ENCODE results near the gene CLP1.
"Not testable (repeated sequence)": the region's sequence is repeated elsewhere in the genome, so short reads cannot be mapped to it uniquely, and the experiment has no call there.

Gene CLP1

DNA sequence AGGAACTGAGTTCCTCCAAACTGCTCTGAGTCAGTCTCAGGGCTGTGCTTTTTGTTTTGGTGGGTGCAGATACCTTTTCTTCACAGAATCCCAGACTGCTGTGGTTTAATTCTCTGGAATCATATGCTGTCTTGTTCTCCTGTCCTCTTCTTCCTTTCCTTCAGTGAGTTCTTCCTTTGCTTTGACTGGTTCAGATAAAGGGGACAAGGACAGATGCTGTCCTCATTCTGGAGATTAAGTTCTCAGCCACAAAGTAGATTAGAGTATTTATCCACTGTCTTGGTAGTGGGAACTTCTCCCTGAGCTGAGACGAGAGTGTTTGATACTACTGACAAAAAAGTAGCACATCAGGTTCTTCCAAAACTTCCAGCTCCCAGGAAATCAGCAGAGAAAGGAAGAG is 23.6 kb downstream of the CLP1 start:
- Histone ChIP-seq H3K36me3 (replicated peaks in 1 of 2; ENCODE audit: control insufficient read depth in 2 of 2, insufficient read depth in 2 of 2, low read length in 2 of 2) (peaks cover 19 to 90% of the 10 kb centered on the region in 2 donors), H3K9me3 (replicated peaks in 1 of 2; ENCODE audit: control insufficient read depth in 2 of 2, insufficient read depth in 1 of 2, low read depth in 1 of 2, low read length in 2 of 2) (no peaks in the 10 kb centered on the region), H3K4me2 (ENCODE audit: insufficient read depth, low read length, poor library complexity, severe bottlenecking) (no peak overlapping the region), H3K4ac (ENCODE audit: low read length) (no peak overlapping the region), H2BK120ac (ENCODE audit: low read depth, low read length) (no peak overlapping the region), H3K79me1 (ENCODE audit: low read depth, low read length) (no peaks in the 10 kb centered on the region), H3K23ac (ENCODE audit: low read depth, low read length, poor library complexity) (no peak overlapping the region), H2BK15ac (ENCODE audit: low read length) (no peak overlapping the region), H3K18ac (ENCODE audit: low read length) (no peak overlapping the region), H3K14ac (ENCODE audit: low read length) (no peak overlapping the region), H3K4me1 (ENCODE audit: control insufficient read depth in 2 of 2, insufficient read depth in 1 of 2, low read depth in 1 of 2, low read length in 2 of 2) (no peaks in the 10 kb centered on the region), H4K91ac (ENCODE audit: low read depth, low read length, poor library complexity) (no peak overlapping the region), H2AK5ac (ENCODE audit: low read depth, low read length) (no peak overlapping the region), H3K27me3 (ENCODE audit: control insufficient read depth in 3 of 3, insufficient read depth in 3 of 3, low read depth in 1 of 3, low read length in 3 of 3) (no peaks in the 10 kb centered on the region), H2BK5ac (ENCODE audit: low read length) (no peak overlapping the region), H3K27ac (replicated peaks; ENCODE audit: low read length) (no peak overlapping the region), H2BK12ac (ENCODE audit: low read length) (no peak overlapping the region), H4K8ac (ENCODE audit: low read depth, low read length) (no peak overlapping the region), H3K4me3 (ENCODE audit: low read length in 2 of 2) (no peak overlapping the region), H3K9ac (ENCODE audit: low read depth, low read length, poor library complexity) (no peak overlapping the region), H2AFZ (ENCODE audit: low read length) (no peak overlapping the region)
- DNase-seq (ENCODE audit: low spot score), result no peak
- WGBS, 2 donors (ENCODE audit: extremely low coverage in 2 of 2, insufficient read length in 2 of 2, insufficient replicate concordance in 1 of 2), result no CpG with 5 or more reads among the region's 1 CpG

DNA sequence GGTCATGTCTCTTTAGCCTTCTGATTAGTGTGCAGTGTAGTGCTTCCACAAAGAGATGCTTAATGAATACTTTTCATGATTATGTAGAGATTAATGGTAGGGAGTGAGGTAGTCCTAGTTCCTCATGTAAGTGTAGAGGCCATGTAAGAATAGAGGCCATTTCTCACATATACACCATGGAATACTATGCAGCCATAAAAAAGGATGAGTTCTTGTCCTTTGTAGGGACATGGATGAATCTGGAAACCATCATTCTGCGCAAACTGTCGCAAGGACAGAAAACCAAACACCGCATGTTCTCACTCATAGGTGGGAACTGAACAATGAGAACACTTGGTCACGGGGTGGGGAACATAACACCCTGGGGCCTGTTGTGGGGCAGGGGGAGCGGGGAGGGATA is 32.9 kb downstream of the CLP1 start:
- not testable (repeated sequence) for H3K79me1 ChIP-seq (ENCODE audit: low read depth, low read length); H3K27me3 ChIP-seq (ENCODE audit: control insufficient read depth in 3 of 3, insufficient read depth in 3 of 3, low read depth in 1 of 3, low read length in 3 of 3); H3K27ac ChIP-seq (replicated peaks; ENCODE audit: low read length); H2BK5ac ChIP-seq (ENCODE audit: low read length); H3K4me1 ChIP-seq (ENCODE audit: control insufficient read depth in 2 of 2, insufficient read depth in 1 of 2, low read depth in 1 of 2, low read length in 2 of 2); H2BK15ac ChIP-seq (ENCODE audit: low read length); H2BK12ac ChIP-seq (ENCODE audit: low read length); H3K9me3 ChIP-seq (replicated peaks in 1 of 2; ENCODE audit: control insufficient read depth in 2 of 2, insufficient read depth in 1 of 2, low read depth in 1 of 2, low read length in 2 of 2); H2BK120ac ChIP-seq (ENCODE audit: low read depth, low read length); H3K14ac ChIP-seq (ENCODE audit: low read length); DNase-seq (ENCODE audit: low spot score); H3K18ac ChIP-seq (ENCODE audit: low read length); H3K23ac ChIP-seq (ENCODE audit: low read depth, low read length, poor library complexity); H4K91ac ChIP-seq (ENCODE audit: low read depth, low read length, poor library complexity); H3K4me2 ChIP-seq (ENCODE audit: insufficient read depth, low read length, poor library complexity, severe bottlenecking); H3K9ac ChIP-seq (ENCODE audit: low read depth, low read length, poor library complexity); H2AFZ ChIP-seq (ENCODE audit: low read length); H2AK5ac ChIP-seq (ENCODE audit: low read depth, low read length); H4K8ac ChIP-seq (ENCODE audit: low read depth, low read length); H3K4me3 ChIP-seq (ENCODE audit: low read length in 2 of 2); H3K4ac ChIP-seq (ENCODE audit: low read length)
- no CpG with 5 or more reads among the region's 5 CpGs for WGBS, 2 donors (ENCODE audit: extremely low coverage in 2 of 2, insufficient read length in 2 of 2, insufficient replicate concordance in 1 of 2)
- H3K36me3 ChIP-seq (replicated peaks in 1 of 2; ENCODE audit: control insufficient read depth in 2 of 2, insufficient read depth in 2 of 2, low read length in 2 of 2), result peaks cover 30 to 93% of the 10 kb centered on the region in 2 donors

DNA sequence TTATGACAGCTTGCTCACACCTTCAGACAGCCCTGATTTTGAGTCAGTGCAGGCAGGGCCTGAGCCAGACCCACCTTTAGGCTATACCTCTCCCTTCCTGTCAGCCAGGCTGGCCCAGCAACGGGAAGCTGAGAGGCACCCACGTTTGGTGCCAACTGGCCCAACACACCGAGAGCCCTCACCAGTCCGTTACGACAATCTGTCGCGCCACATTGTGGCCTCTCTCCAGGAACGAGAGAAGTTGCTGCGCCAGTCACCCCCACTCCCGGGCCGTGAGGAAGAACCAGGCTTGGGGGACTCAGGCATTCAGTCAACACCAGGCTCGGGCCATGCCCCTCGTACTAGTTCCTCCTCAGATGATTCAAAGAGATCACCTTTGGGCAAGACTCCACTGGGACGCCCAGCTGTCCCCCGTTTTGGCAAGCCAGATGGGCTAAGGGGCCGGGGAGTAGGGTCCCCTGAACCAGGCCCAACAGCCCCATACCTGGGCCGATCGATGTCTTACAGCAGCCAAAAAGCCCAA is 41.3 kb downstream of the CLP1 start:
- H3K27me3 ChIP-seq (ENCODE audit: control insufficient read depth in 3 of 3, insufficient read depth in 3 of 3, low read depth in 1 of 3, low read length in 3 of 3), result no peaks in the 10 kb centered on the region
- no peak overlapping the region for H2AFZ ChIP-seq (ENCODE audit: low read length)
- H3K14ac ChIP-seq (ENCODE audit: low read length), result no peak overlapping the region
- peaks cover 43 to 90% of the 10 kb centered on the region in 2 donors for H3K36me3 ChIP-seq (replicated peaks in 1 of 2; ENCODE audit: control insufficient read depth in 2 of 2, insufficient read depth in 2 of 2, low read length in 2 of 2)
- H2AK5ac ChIP-seq (ENCODE audit: low read depth, low read length), result no peak overlapping the region
- H3K4me2 ChIP-seq (ENCODE audit: insufficient read depth, low read length, poor library complexity, severe bottlenecking), result no peak overlapping the region
- peak overlapping the region in 1 of 2 donors; percentile 42 for H3K4me3 ChIP-seq (ENCODE audit: low read length in 2 of 2)
- no peaks in the 10 kb centered on the region for H3K9me3 ChIP-seq (replicated peaks in 1 of 2; ENCODE audit: control insufficient read depth in 2 of 2, insufficient read depth in 1 of 2, low read depth in 1 of 2, low read length in 2 of 2)
- no peaks in the 10 kb centered on the region for H3K79me1 ChIP-seq (ENCODE audit: low read depth, low read length)
- no peak overlapping the region for H2BK15ac ChIP-seq (ENCODE audit: low read length)
- H2BK5ac ChIP-seq (ENCODE audit: low read length), result peak overlapping the region; percentile 4
- H2BK12ac ChIP-seq (ENCODE audit: low read length), result no peak overlapping the region
- H3K9ac ChIP-seq (ENCODE audit: low read depth, low read length, poor library complexity), result no peak overlapping the region
- no peak overlapping the region for H3K4ac ChIP-seq (ENCODE audit: low read length)
- H2BK120ac ChIP-seq (ENCODE audit: low read depth, low read length), result no peak overlapping the region
- peak overlapping the region; percentile 26 for H3K23ac ChIP-seq (ENCODE audit: low read depth, low read length, poor library complexity)
- no peak overlapping the region for H4K8ac ChIP-seq (ENCODE audit: low read depth, low read length)
- H3K18ac ChIP-seq (ENCODE audit: low read length), result no peak overlapping the region
- H4K91ac ChIP-seq (ENCODE audit: low read depth, low read length, poor library complexity), result no peak overlapping the region
- DNase-seq (ENCODE audit: low spot score), result no peak
- WGBS, 2 donors (ENCODE audit: extremely low coverage in 2 of 2, insufficient read length in 2 of 2, insufficient replicate concordance in 1 of 2), result no CpG with 5 or more reads among the region's 18 CpGs
- H3K27ac ChIP-seq (replicated peaks; ENCODE audit: low read length), result no peak overlapping the region
- H3K4me1 ChIP-seq (ENCODE audit: control insufficient read depth in 2 of 2, insufficient read depth in 1 of 2, low read depth in 1 of 2, low read length in 2 of 2), result no peaks in the 10 kb centered on the region

DNA sequence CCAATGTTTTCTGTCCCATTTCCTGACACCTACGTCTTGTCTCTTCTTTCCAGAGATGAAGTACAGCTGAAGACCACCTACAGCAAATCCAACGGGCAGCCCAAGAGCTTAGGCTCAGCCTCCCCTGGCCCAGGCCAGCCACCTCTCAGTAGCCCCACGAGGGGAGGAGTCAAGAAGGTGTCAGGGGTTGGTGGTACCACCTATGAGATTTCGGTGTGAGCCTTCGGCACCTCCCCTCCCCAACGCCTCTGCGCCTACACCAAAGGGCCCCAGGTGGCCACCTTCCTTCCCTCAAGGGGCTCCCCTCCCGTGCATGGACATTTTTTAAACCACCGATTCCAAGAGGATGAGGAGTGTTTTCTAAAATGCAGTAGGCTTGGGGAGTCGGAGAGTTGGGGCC is 42.3 kb downstream of the CLP1 start:
- Histone ChIP-seq H3K4me1 (ENCODE audit: control insufficient read depth in 2 of 2, insufficient read depth in 1 of 2, low read depth in 1 of 2, low read length in 2 of 2) (no peaks in the 10 kb centered on the region), H2BK5ac (ENCODE audit: low read length) (no peak overlapping the region), H3K18ac (ENCODE audit: low read length) (no peak overlapping the region), H2BK120ac (ENCODE audit: low read depth, low read length) (no peak overlapping the region), H2AFZ (ENCODE audit: low read length) (no peak overlapping the region), H2AK5ac (ENCODE audit: low read depth, low read length) (no peak overlapping the region), H3K4ac (ENCODE audit: low read length) (no peak overlapping the region), H3K36me3 (replicated peaks in 1 of 2; ENCODE audit: control insufficient read depth in 2 of 2, insufficient read depth in 2 of 2, low read length in 2 of 2) (peaks cover 48 to 90% of the 10 kb centered on the region in 2 donors), H3K9ac (ENCODE audit: low read depth, low read length, poor library complexity) (no peak overlapping the region), H3K79me1 (ENCODE audit: low read depth, low read length) (no peaks in the 10 kb centered on the region), H3K4me2 (ENCODE audit: insufficient read depth, low read length, poor library complexity, severe bottlenecking) (no peak overlapping the region), H4K8ac (ENCODE audit: low read depth, low read length) (no peak overlapping the region), H3K23ac (ENCODE audit: low read depth, low read length, poor library complexity) (no peak overlapping the region), H3K9me3 (replicated peaks in 1 of 2; ENCODE audit: control insufficient read depth in 2 of 2, insufficient read depth in 1 of 2, low read depth in 1 of 2, low read length in 2 of 2) (no peaks in the 10 kb centered on the region), H3K4me3 (ENCODE audit: low read length in 2 of 2) (no peak overlapping the region), H4K91ac (ENCODE audit: low read depth, low read length, poor library complexity) (no peak overlapping the region), H3K27me3 (ENCODE audit: control insufficient read depth in 3 of 3, insufficient read depth in 3 of 3, low read depth in 1 of 3, low read length in 3 of 3) (no peaks in the 10 kb centered on the region), H2BK12ac (ENCODE audit: low read length) (no peak overlapping the region), H3K14ac (ENCODE audit: low read length) (no peak overlapping the region), H3K27ac (replicated peaks; ENCODE audit: low read length) (no peak overlapping the region), H2BK15ac (ENCODE audit: low read length) (no peak overlapping the region)
- no CpG with 5 or more reads among the region's 10 CpGs for WGBS, 2 donors (ENCODE audit: extremely low coverage in 2 of 2, insufficient read length in 2 of 2, insufficient replicate concordance in 1 of 2)
- DNase-seq (ENCODE audit: low spot score), result no peak

Data from neuronal stem cell (in vitro differentiated cells).